DMS53 (cell line): ENCODE data around the gene CERK.
"Not testable (repeated sequence)": the region's sequence is repeated elsewhere in the genome, so short reads cannot be mapped to it uniquely, and the experiment has no call there.

Experiments
- DNase-seq: peaks from one replicate; lab custom pipeline; 2025; lab: John Stamatoyannopoulos, UW

CERK gene

GRCh38 chr22:46646531-46647215 lies 91.4 kb downstream of the CERK start:
- DNase-seq = no peak

GRCh38 chr22:46642840-46643480 lies 95.1 kb downstream of the CERK start:
- not testable (repeated sequence) for DNase-seq

GRCh38 chr22:46641811-46642266 lies 96.2 kb downstream of the CERK start:
- no peak for DNase-seq

GRCh38 chr22:46640293-46641055 lies 97.6 kb downstream of the CERK start:
- DNase-seq = no peak

- DNase-seq = no peak
These were observed 98.2 kb downstream of the CERK start for GRCh38 chr22:46639843-46640242.

GRCh38 chr22:46638601-46639431 lies 99.2 kb downstream of the CERK start:
- peak; percentile 91 for DNase-seq

- DNase-seq = no peak
These were observed 100.1 kb downstream of the CERK start for GRCh38 chr22:46637711-46638600.

- DNase-seq = no peak
These were observed 101.6 kb downstream of the CERK start for GRCh38 chr22:46636221-46637002.

- no peak for DNase-seq
These were observed 102.3 kb downstream of the CERK start for GRCh38 chr22:46635756-46636155.

- not testable (repeated sequence) for DNase-seq
These were observed 102.9 kb downstream of the CERK start for GRCh38 chr22:46634973-46635685.
